Muscle of leg (tissue), 11 donors: ENCODE results near the gene LDB2. TPM values are rescaled to one million over a fixed set of nuclear protein-coding genes. Genes with fewer than 3 reads are reported as not detected.
A peak's percentile ranks its signal among the peaks of the same experiment; 100 is the strongest.
"Not testable (repeated sequence)": the region's sequence is repeated elsewhere in the genome, so short reads cannot be mapped to it uniquely, and the experiment has no call there.

Source experiments
- DNase-seq: peaks from one replicate; pipeline ENCODE4 v3.0.0; 2013
- H3K27ac ChIP-seq: one replicate; pipeline ENCODE4 v1.5.1; 2013; ENCODE audit warnings: mild to moderate bottlenecking, low read length, control low read depth
- H3K27me3 ChIP-seq: one replicate; pipeline ENCODE4 v1.6.1; 2013; ENCODE audit warnings: low read length; ENCODE audit not compliant: control insufficient read depth, insufficient read depth
- H3K36me3 ChIP-seq: one replicate; pipeline ENCODE4 v1.6.1; 2013; ENCODE audit warnings: low read length; ENCODE audit not compliant: control insufficient read depth, insufficient read depth
- H3K4me1 ChIP-seq: one replicate; pipeline ENCODE4 v1.6.1; 2013; ENCODE audit warnings: low read length; ENCODE audit not compliant: control insufficient read depth, insufficient read depth
- H3K4me3 ChIP-seq: one replicate; pipeline ENCODE4 v1.5.1; 2013; ENCODE audit warnings: low read length, control low read depth
- H3K9me3 ChIP-seq: replicated peaks from 2 replicates; pipeline ENCODE4 v1.6.1; 2013; ENCODE audit warnings: low read depth, low read length; ENCODE audit not compliant: control insufficient read depth
- WGBS: methylation state at CpG from one replicate; pipeline ENCODE4 v1.1.5; 2013; ENCODE audit warnings: missing lambda C conversion rate; ENCODE audit not compliant: insufficient coverage; 5-methylcytosine and 5-hydroxymethylcytosine counted together
- polyA plus RNA-seq, 8 donors: library from polyadenylated mRNA; unstranded; fragments of 120-200 nt; gene quantifications; one replicate each; pipeline versions ENCODE4 v1.2.1 to v1.2.3, GENCODE V29; 2013; ENCODE audit warnings: inconsistent platforms in 1 of 8, low replicate concordance in 1 of 8; ENCODE audit not compliant: insufficient read length in 8 of 8, insufficient read depth in 1 of 8
- total RNA-seq: library from RNA; stranded (reverse); fragments of 120-200 nt; gene quantifications from one replicate; pipeline ENCODE4 v1.2.4, GENCODE V29; 2013

Gene LDB2
- total and polyA plus RNA-seq, 9 donors: 38.5 to 57.2 (median 48.4) TPM

- Histone ChIP-seq H3K4me3 (no peak overlapping the region), H3K36me3 (no peaks in the 10 kb centered on the region), H3K27me3 (no peaks in the 10 kb centered on the region), H3K9me3 (no peaks in the 10 kb centered on the region), H3K4me1 (no peaks in the 10 kb centered on the region), H3K27ac (no peak overlapping the region)
- DNase-seq: no peak
- no CpG with 5 or more reads among the region's 2 CpGs for WGBS
These were observed 254.6 kb downstream of the LDB2 start for GRCh38 chr4:16643893-16644292.

- Histone ChIP-seq H3K36me3 (no peaks in the 10 kb centered on the region), H3K27me3 (no peaks in the 10 kb centered on the region), H3K4me3 (no peak overlapping the region), H3K27ac (no peak overlapping the region), H3K4me1 (no peaks in the 10 kb centered on the region), H3K9me3 (no peaks in the 10 kb centered on the region)
- no peak for DNase-seq
- no CpG with 5 or more reads among the region's 5 CpGs for WGBS
These were observed 255.5 kb downstream of the LDB2 start for GRCh38 chr4:16642897-16643296.

- Histone ChIP-seq H3K36me3 (no peaks in the 10 kb centered on the region), H3K4me1 (no peaks in the 10 kb centered on the region), H3K27ac (no peak overlapping the region), H3K9me3 (no peaks in the 10 kb centered on the region), H3K4me3 (no peak overlapping the region), H3K27me3 (no peaks in the 10 kb centered on the region)
- DNase-seq: peak; percentile 55
- WGBS: no CpG with 5 or more reads among the region's 1 CpG
These were observed 256.5 kb downstream of the LDB2 start for GRCh38 chr4:16641971-16642370.

- Histone ChIP-seq H3K4me3 (no peak overlapping the region), H3K36me3 (no peaks in the 10 kb centered on the region), H3K27me3 (no peaks in the 10 kb centered on the region), H3K9me3 (peaks cover 2% of the 10 kb centered on the region), H3K4me1 (no peaks in the 10 kb centered on the region), H3K27ac (no peak overlapping the region)
- no CpG with 5 or more reads among the region's 4 CpGs for WGBS
- DNase-seq: peak; percentile 80
These were observed 261.4 kb downstream of the LDB2 start for GRCh38 chr4:16636912-16637630.

- Histone ChIP-seq H3K9me3 (peaks cover 2% of the 10 kb centered on the region), H3K4me1 (no peaks in the 10 kb centered on the region), H3K36me3 (no peaks in the 10 kb centered on the region), H3K27ac (no peak overlapping the region), H3K27me3 (no peaks in the 10 kb centered on the region), H3K4me3 (no peak overlapping the region)
- no peak for DNase-seq
- WGBS: no CpG with 5 or more reads among the region's 2 CpGs
These were observed 262.1 kb downstream of the LDB2 start for GRCh38 chr4:16636304-16636703.

- H3K4me1 ChIP-seq: not testable (repeated sequence)
- 100% methylated on average over 1 of the region's 2 CpGs for WGBS
These were observed 269.2 kb downstream of the LDB2 start for GRCh38 chr4:16629274-16629673.

GRCh38 chr4:16628835-16629234 lies 269.6 kb downstream of the LDB2 start:
- H3K9me3 ChIP-seq, DNase-seq, H3K36me3 ChIP-seq, H3K4me3 ChIP-seq, H3K27ac ChIP-seq, H3K4me1 ChIP-seq, H3K27me3 ChIP-seq: not testable (repeated sequence)
- WGBS: 83% methylated on average over 1 of the region's 4 CpGs

More at GRCh38 chr4:16629274-16629673, 269.2 kb downstream of the LDB2 start:
- H3K36me3 ChIP-seq, H3K27me3 ChIP-seq, H3K4me3 ChIP-seq, DNase-seq, H3K27ac ChIP-seq, H3K9me3 ChIP-seq: not testable (repeated sequence)

- no peaks in the 10 kb centered on the region for H3K9me3 ChIP-seq
- no peaks in the 10 kb centered on the region for H3K36me3 ChIP-seq
- H3K4me1 ChIP-seq: no peaks in the 10 kb centered on the region
- H3K27ac ChIP-seq: no peak overlapping the region
- no peak for DNase-seq
- H3K4me3 ChIP-seq: no peak overlapping the region
- H3K27me3 ChIP-seq: no peaks in the 10 kb centered on the region
- 85% methylated on average over 3 of the region's 6 CpGs for WGBS
These were observed 270.4 kb downstream of the LDB2 start for GRCh38 chr4:16627999-16628398.

- H3K36me3 ChIP-seq: no peaks in the 10 kb centered on the region
- no peaks in the 10 kb centered on the region for H3K4me1 ChIP-seq
- 17% methylated on average over 2 of the region's 5 CpGs for WGBS
- H3K4me3 ChIP-seq: no peak overlapping the region
- H3K9me3 ChIP-seq: no peaks in the 10 kb centered on the region
- H3K27ac ChIP-seq: no peak overlapping the region
- no peaks in the 10 kb centered on the region for H3K27me3 ChIP-seq
- peak; percentile 71 for DNase-seq
These were observed 271.5 kb downstream of the LDB2 start for GRCh38 chr4:16626945-16627344.

- Histone ChIP-seq H3K27ac (no peak overlapping the region), H3K4me3 (no peak overlapping the region), H3K36me3 (peaks cover 2% of the 10 kb centered on the region), H3K4me1 (no peaks in the 10 kb centered on the region), H3K9me3 (no peaks in the 10 kb centered on the region), H3K27me3 (no peaks in the 10 kb centered on the region)
- peak; percentile 63 for DNase-seq
- no CpG with 5 or more reads among the region's 1 CpG for WGBS
These were observed 275.6 kb downstream of the LDB2 start for GRCh38 chr4:16622826-16623225.

GRCh38 chr4:16617435-16617834 lies 281.0 kb downstream of the LDB2 start:
- H3K9me3 ChIP-seq: peaks cover 2% of the 10 kb centered on the region
- no peaks in the 10 kb centered on the region for H3K4me1 ChIP-seq
- H3K27ac ChIP-seq: no peak overlapping the region
- peak; percentile 59 for DNase-seq
- no peak overlapping the region for H3K4me3 ChIP-seq
- peaks cover 2% of the 10 kb centered on the region for H3K36me3 ChIP-seq
- no peaks in the 10 kb centered on the region for H3K27me3 ChIP-seq
- 6% methylated on average over 2 of the region's 5 CpGs for WGBS
